HEK293 (cell line): ENCODE results near the gene TMEM100.

Experiments used
- CTCF ChIA-PET: fragments of 350-600 bp; formaldehyde crosslinking; extraction: SDS; loops from one replicate; lab custom pipeline; 2021; ENCODE audit warnings: antibody characterized with exemption; lab: Yijun Ruan, JAX
- POLR2A ChIA-PET: fragments of 300-600 bp; formaldehyde crosslinking; extraction: SDS; loops from one replicate; lab custom pipeline; 2020; ENCODE audit warnings: antibody characterized with exemption, inconsistent platforms; lab: Yijun Ruan, JAX
- H3K27ac ChIP-seq: fragments of 200-500 bp; sonication (Bioruptor generic); 2 replicates; pipeline ENCODE4 v1.5.1; 2014; ENCODE audit warnings: low read depth, low read length, control low read depth, inconsistent platforms; ENCODE audit errors: extremely low read depth
- H3K36me3 ChIP-seq, 2 experiments: fragments of 200-500 bp in 1 of 2; sonication (Bioruptor generic) in 1 of 2; 1 replicate in 1 of 2; 2 replicates in 1 of 2; pipeline ENCODE4 v1.5.1; 2014 to 2017; ENCODE audit warnings: inconsistent platforms in 2 of 2, low read length in 2 of 2; ENCODE audit not compliant: control insufficient read depth in 2 of 2, insufficient read depth in 1 of 2
- H3K4me1 ChIP-seq: fragments of 200-500 bp; sonication (Bioruptor generic); 2 replicates; pipeline ENCODE4 v1.5.1; 2014; ENCODE audit warnings: mild to moderate bottlenecking, low read length, inconsistent platforms; ENCODE audit not compliant: control insufficient read depth, insufficient read depth
- H3K4me3 ChIP-seq: 2 replicates; pipeline ENCODE4 v1.5.1; 2011; ENCODE audit warnings: low read depth, mild to moderate bottlenecking, control low read depth, low read length, moderate library complexity
- H3K9me3 ChIP-seq: fragments of 200-500 bp; sonication (Bioruptor generic); 2 replicates; pipeline ENCODE4 v1.5.1; 2014; ENCODE audit warnings: low read depth, low read length, inconsistent platforms; ENCODE audit not compliant: control insufficient read depth, insufficient read depth
- OVOL3 ChIP-seq: fragments of 450-650 bp; formaldehyde crosslinking; IDR thresholded peaks from 2 replicates; pipeline ENCODE4 v1.5.1; 2016; ENCODE audit warnings: missing biosample characterization, missing genetic modification characterization
- SALL2 ChIP-seq: fragments of 450-650 bp; formaldehyde crosslinking; IDR thresholded peaks from 2 replicates; pipeline ENCODE4 v1.5.0; 2017; ENCODE audit warnings: missing biosample characterization, mild to moderate bottlenecking, missing genetic modification characterization, borderline replicate concordance
- SETDB1 ChIP-seq: IDR thresholded peaks from one replicate; pipeline ENCODE4 v1.6.1; 2017; ENCODE audit warnings: mild to moderate bottlenecking, low read length, moderate library complexity, mixed read lengths; ENCODE audit not compliant: insufficient read length
- SP3 ChIP-seq: fragments of 450-650 bp; formaldehyde crosslinking; IDR thresholded peaks from 2 replicates; pipeline ENCODE4 v1.5.1; 2016; ENCODE audit warnings: missing biosample characterization, missing genetic modification characterization
- ZBTB20 ChIP-seq: fragments of 450-650 bp; formaldehyde crosslinking; IDR thresholded peaks from 2 replicates; pipeline ENCODE4 v1.5.1; 2016; ENCODE audit warnings: missing biosample characterization, missing genetic modification characterization
- ZBTB7A ChIP-seq: fragments of 450-650 bp; formaldehyde crosslinking; IDR thresholded peaks from 2 replicates; pipeline ENCODE4 v1.5.1; 2016; ENCODE audit warnings: low read depth, missing biosample characterization, missing genetic modification characterization
- ZNF146 ChIP-seq: fragments of 450-650 bp; formaldehyde crosslinking; IDR thresholded peaks from 2 replicates; pipeline ENCODE4 v1.5.1; 2016; ENCODE audit warnings: missing biosample characterization, missing genetic modification characterization
- ZNF311 ChIP-seq: fragments of 450-650 bp; formaldehyde crosslinking; IDR thresholded peaks from 2 replicates; pipeline ENCODE4 v1.5.1; 2017; ENCODE audit warnings: missing biosample characterization, missing genetic modification characterization, borderline replicate concordance
- ZNF48 ChIP-seq: fragments of 450-650 bp; formaldehyde crosslinking; IDR thresholded peaks from 2 replicates; pipeline ENCODE4 v1.5.1; 2016; ENCODE audit warnings: missing biosample characterization, missing genetic modification characterization
- ZNF501 ChIP-seq: fragments of 450-650 bp; formaldehyde crosslinking; IDR thresholded peaks from 2 replicates; pipeline ENCODE4 v1.5.1; 2016; ENCODE audit warnings: missing biosample characterization, missing genetic modification characterization
- ZNF555 ChIP-seq: fragments of 450-650 bp; formaldehyde crosslinking; conservative IDR thresholded peaks from 2 replicates; pipeline ENCODE4 v1.5.1; 2017; ENCODE audit warnings: missing biosample characterization, mild to moderate bottlenecking, missing genetic modification characterization, inconsistent platforms
- ZNF792 ChIP-seq: fragments of 450-650 bp; formaldehyde crosslinking; IDR thresholded peaks from 2 replicates; pipeline ENCODE4 v1.5.1; 2016; ENCODE audit warnings: missing biosample characterization, missing genetic modification characterization
- TF ChIP-seq, protein P1 (sequence below): IDR thresholded peaks from 2 replicates; pipeline ENCODE4 v1.6.1; 2011; ENCODE audit warnings: mild to moderate bottlenecking, low read depth, low read length, borderline replicate concordance
- TF ChIP-seq, protein P2 (sequence below): fragments of 450-650 bp; formaldehyde crosslinking; IDR thresholded peaks from 2 replicates; pipeline ENCODE4 v1.5.1; 2016; ENCODE audit warnings: missing biosample characterization, missing genetic modification characterization
- TF ChIP-seq, protein P3 (sequence below): fragments of 450-650 bp; formaldehyde crosslinking; IDR thresholded peaks from 2 replicates; pipeline ENCODE4 v1.5.1; 2016; ENCODE audit warnings: missing biosample characterization, missing genetic modification characterization, low read depth
- TF ChIP-seq, protein P4 (sequence below): fragments of 450-650 bp; formaldehyde crosslinking; IDR thresholded peaks from 2 replicates; pipeline ENCODE4 v1.5.1; 2017; ENCODE audit warnings: missing biosample characterization, mild to moderate bottlenecking, missing genetic modification characterization, moderate library complexity
- TF ChIP-seq, protein P5 (sequence below): fragments of 450-650 bp; formaldehyde crosslinking; IDR thresholded peaks from 2 replicates; pipeline ENCODE4 v1.5.1; 2016; ENCODE audit warnings: missing biosample characterization, missing genetic modification characterization
- TF ChIP-seq, protein P6 (sequence below): fragments of 450-650 bp; formaldehyde crosslinking; IDR thresholded peaks from 2 replicates; pipeline ENCODE4 v1.5.1; 2016; ENCODE audit warnings: missing biosample characterization, missing genetic modification characterization

TMEM100 gene

DNA sequence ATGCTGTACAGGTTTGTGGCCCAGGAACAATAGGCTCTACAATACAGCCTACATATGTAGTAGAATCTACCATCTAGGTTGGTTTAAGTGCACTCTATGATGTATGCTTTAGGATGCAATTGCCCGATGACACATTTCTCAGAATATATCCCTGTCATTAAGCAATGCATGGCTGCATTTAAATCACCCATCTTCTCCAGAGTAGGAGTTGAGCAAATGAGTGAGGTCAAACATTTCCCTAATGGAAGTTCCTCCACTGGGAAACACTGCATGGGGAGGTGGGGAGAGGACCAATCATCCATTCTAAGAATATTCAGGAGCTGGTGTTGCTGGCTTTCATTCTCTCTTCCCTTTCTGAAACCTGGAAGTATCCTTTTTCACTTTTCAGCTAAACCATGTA, 26.2 kb upstream of the TMEM100 start (continued):
- TF ChIP-seq, protein P1, sequence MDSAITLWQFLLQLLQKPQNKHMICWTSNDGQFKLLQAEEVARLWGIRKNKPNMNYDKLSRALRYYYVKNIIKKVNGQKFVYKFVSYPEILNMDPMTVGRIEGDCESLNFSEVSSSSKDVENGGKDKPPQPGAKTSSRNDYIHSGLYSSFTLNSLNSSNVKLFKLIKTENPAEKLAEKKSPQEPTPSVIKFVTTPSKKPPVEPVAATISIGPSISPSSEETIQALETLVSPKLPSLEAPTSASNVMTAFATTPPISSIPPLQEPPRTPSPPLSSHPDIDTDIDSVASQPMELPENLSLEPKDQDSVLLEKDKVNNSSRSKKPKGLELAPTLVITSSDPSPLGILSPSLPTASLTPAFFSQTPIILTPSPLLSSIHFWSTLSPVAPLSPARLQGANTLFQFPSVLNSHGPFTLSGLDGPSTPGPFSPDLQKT = no peak
- TF ChIP-seq ZNF311 (tag by site-specific recombination) (no peak), ZNF792 (tag by site-specific recombination) (no peak), SP3 (tag by site-specific recombination) (no peak)

DNA sequence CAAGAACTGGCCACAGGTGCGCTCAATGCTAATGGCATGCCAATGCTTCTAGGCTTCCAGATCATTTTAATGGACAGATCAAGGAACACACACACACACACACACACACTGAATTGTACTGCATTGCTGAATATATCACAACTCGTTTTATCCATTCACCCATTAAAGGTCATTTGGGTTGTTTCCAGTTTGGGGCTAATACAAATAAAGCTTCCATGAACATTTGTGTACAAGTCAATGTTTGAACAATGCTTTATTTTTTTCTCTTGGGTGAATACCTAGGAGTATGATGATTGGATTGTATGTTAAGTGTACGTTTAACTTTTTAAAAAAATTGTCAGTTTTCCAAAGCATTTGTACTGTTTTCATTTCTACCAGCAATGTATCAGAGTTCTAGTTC, 24.5 kb upstream of the TMEM100 start:
- no peak overlapping the region for H3K4me3 ChIP-seq
- H3K4me1 ChIP-seq = peaks cover 15% of the 10 kb centered on the region
- ChIA-PET CTCF (interaction anchor here (0.6 to 5.0 kb wide), 2 partner anchors 11 to 186 kb away, joined by 3 to 46 read pairs; no protein-coding TSS in a partner anchor), POLR2A (no interaction called here)
- H3K27ac ChIP-seq = no peak overlapping the region
- H3K36me3 ChIP-seq = no peaks in the 10 kb centered on the region
- no peaks in the 10 kb centered on the region for H3K9me3 ChIP-seq
- TF ChIP-seq ZBTB7A (no peak), ZNF48 (tag by site-specific recombination) (no peak), OVOL3 (tag by site-specific recombination) (no peak)

DNA sequence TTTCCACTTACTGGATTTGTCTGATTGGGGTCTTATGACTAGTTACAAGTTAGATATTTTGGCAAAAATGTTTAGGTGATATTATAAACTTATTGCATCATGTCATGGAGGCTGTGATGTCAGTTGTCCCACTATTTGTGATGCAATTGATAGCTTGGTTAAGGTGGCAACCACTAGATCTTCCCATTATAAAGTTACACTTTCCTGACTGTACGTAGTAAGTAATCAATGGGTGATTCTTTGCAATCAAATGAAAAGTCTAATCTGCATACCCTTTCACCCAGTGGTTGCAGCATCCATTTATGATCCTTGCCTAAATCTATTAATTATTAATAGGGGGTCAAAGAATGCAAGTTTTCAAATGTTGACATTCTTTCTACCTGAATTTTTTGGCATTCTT, 23.8 kb upstream of the TMEM100 start:
- ChIA-PET CTCF (no interaction called here), POLR2A (no interaction called here)
- H3K4me3 ChIP-seq = no peak overlapping the region
- no peak overlapping the region for H3K27ac ChIP-seq
- peaks cover 11% of the 10 kb centered on the region for H3K4me1 ChIP-seq
- TF ChIP-seq ZNF146 (tag by site-specific recombination) (no peak), ZBTB20 (no peak), OVOL3 (tag by site-specific recombination) (no peak)
- TF ChIP-seq, protein P2, sequence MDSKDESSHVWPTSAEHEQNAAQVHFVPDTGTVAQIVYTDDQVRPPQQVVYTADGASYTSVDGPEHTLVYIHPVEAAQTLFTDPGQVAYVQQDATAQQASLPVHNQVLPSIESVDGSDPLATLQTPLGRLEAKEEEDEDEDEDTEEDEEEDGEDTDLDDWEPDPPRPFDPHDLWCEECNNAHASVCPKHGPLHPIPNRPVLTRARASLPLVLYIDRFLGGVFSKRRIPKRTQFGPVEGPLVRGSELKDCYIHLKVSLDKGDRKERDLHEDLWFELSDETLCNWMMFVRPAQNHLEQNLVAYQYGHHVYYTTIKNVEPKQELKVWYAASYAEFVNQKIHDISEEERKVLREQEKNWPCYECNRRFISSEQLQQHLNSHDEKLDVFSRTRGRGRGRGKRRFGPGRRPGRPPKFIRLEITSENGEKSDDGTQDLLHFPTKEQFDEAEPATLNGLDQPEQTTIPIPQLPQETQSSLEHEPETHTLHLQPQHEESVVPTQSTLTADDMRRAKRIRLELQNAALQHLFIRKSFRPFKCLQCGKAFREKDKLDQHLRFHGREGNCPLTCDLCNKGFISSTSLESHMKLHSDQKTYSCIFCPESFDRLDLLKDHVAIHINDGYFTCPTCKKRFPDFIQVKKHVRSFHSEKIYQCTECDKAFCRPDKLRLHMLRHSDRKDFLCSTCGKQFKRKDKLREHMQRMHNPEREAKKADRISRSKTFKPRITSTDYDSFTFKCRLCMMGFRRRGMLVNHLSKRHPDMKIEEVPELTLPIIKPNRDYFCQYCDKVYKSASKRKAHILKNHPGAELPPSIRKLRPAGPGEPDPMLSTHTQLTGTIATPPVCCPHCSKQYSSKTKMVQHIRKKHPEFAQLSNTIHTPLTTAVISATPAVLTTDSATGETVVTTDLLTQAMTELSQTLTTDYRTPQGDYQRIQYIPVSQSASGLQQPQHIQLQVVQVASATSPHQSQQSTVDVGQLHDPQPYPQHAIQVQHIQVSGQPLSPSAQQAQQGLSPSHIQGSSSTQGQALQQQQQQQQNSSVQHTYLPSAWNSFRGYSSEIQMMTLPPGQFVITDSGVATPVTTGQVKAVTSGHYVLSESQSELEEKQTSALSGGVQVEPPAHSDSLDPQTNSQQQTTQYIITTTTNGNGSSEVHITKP (tag by site-specific recombination) = no peak
- TF ChIP-seq, protein P3, sequence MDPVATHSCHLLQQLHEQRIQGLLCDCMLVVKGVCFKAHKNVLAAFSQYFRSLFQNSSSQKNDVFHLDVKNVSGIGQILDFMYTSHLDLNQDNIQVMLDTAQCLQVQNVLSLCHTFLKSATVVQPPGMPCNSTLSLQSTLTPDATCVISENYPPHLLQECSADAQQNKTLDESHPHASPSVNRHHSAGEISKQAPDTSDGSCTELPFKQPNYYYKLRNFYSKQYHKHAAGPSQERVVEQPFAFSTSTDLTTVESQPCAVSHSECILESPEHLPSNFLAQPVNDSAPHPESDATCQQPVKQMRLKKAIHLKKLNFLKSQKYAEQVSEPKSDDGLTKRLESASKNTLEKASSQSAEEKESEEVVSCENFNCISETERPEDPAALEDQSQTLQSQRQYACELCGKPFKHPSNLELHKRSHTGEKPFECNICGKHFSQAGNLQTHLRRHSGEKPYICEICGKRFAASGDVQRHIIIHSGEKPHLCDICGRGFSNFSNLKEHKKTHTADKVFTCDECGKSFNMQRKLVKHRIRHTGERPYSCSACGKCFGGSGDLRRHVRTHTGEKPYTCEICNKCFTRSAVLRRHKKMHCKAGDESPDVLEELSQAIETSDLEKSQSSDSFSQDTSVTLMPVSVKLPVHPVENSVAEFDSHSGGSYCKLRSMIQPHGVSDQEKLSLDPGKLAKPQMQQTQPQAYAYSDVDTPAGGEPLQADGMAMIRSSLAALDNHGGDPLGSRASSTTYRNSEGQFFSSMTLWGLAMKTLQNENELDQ (tag by site-specific recombination) = no peak
- no peaks in the 10 kb centered on the region for H3K36me3 ChIP-seq
- no peaks in the 10 kb centered on the region for H3K9me3 ChIP-seq

DNA sequence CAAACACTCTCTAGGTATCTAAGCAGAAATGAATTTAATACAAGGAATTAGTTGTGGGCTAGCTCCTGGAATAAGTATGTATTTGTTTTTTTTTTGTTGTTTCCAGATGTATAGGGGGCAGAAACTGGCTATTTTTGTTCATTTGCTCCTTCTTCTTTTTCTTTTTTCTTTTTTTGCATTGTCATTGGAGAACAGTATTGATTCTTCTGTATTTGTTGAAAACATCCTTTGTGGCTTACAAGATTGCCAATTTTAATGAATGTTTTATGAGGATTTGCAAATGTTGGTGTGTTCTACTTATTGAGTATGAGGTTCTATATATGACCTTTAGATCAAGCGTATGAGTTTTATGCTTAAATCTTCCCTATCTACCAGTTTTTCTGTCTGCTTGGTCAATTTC, 22.6 kb upstream of the TMEM100 start:
- Histone ChIP-seq H3K4me1 (peaks cover 8% of the 10 kb centered on the region), H3K9me3 (no peaks in the 10 kb centered on the region), H3K36me3 (no peaks in the 10 kb centered on the region), H3K27ac (no peak overlapping the region), H3K4me3 (no peak overlapping the region)
- ChIA-PET POLR2A (no interaction called here), CTCF (interaction anchor here (0.6 kb wide), 1 partner anchor 10 kb away, joined by 3 read pairs; no protein-coding TSS in a partner anchor)
- TF ChIP-seq, protein P4, sequence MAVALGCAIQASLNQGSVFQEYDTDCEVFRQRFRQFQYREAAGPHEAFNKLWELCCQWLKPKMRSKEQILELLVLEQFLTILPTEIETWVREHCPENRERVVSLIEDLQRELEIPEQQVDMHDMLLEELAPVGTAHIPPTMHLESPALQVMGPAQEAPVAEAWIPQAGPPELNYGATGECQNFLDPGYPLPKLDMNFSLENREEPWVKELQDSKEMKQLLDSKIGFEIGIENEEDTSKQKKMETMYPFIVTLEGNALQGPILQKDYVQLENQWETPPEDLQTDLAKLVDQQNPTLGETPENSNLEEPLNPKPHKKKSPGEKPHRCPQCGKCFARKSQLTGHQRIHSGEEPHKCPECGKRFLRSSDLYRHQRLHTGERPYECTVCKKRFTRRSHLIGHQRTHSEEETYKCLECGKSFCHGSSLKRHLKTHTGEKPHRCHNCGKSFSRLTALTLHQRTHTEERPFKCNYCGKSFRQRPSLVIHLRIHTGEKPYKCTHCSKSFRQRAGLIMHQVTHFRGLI (tag by site-specific recombination) = no peak
- TF ChIP-seq ZNF555 (tag by site-specific recombination) = no peak
- TF ChIP-seq, protein P5, sequence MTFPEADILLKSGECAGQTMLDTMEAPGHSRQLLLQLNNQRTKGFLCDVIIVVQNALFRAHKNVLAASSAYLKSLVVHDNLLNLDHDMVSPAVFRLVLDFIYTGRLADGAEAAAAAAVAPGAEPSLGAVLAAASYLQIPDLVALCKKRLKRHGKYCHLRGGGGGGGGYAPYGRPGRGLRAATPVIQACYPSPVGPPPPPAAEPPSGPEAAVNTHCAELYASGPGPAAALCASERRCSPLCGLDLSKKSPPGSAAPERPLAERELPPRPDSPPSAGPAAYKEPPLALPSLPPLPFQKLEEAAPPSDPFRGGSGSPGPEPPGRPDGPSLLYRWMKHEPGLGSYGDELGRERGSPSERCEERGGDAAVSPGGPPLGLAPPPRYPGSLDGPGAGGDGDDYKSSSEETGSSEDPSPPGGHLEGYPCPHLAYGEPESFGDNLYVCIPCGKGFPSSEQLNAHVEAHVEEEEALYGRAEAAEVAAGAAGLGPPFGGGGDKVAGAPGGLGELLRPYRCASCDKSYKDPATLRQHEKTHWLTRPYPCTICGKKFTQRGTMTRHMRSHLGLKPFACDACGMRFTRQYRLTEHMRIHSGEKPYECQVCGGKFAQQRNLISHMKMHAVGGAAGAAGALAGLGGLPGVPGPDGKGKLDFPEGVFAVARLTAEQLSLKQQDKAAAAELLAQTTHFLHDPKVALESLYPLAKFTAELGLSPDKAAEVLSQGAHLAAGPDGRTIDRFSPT = no peak
- TF ChIP-seq SETDB1 = no peak
- TF ChIP-seq SALL2 (tag by site-specific recombination) = no peak
- TF ChIP-seq, protein P6, sequence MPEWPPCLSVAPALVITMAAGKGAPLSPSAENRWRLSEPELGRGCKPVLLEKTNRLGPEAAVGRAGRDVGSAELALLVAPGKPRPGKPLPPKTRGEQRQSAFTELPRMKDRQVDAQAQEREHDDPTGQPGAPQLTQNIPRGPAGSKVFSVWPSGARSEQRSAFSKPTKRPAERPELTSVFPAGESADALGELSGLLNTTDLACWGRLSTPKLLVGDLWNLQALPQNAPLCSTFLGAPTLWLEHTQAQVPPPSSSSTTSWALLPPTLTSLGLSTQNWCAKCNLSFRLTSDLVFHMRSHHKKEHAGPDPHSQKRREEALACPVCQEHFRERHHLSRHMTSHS (tag by site-specific recombination) = no peak
- no peak for TF ChIP-seq ZNF501 (tag by site-specific recombination)
